MM.1S (cell line): ENCODE results near the gene REG1A.

Experiments used
- DNase-seq: peaks from one replicate; pipeline ENCODE4 v3.0.0-alpha.2; 2015
- H2AFZ ChIP-seq: fragments of 300-600 bp; sonication (generic); 2 replicates; pipeline ENCODE4 v1.6.0; 2016; ENCODE audit warnings: antibody characterized with exemption, low read length
- H3F3A ChIP-seq: fragments of 300-600 bp; sonication (generic); 2 replicates; pipeline ENCODE4 v1.6.1; 2016; ENCODE audit warnings: mild to moderate bottlenecking, antibody characterized with exemption, low read length, moderate library complexity, mixed read lengths; ENCODE audit not compliant: insufficient read depth
- H3K27ac ChIP-seq: fragments of 300-600 bp; sonication (generic); 2 replicates; pipeline ENCODE4 v1.5.1; 2016; ENCODE audit warnings: mild to moderate bottlenecking, low read length
- H3K27me3 ChIP-seq: fragments of 300-600 bp; sonication (generic); replicated peaks from 2 replicates; pipeline ENCODE4 v1.6.0; 2016; ENCODE audit warnings: low read length; ENCODE audit not compliant: insufficient read depth
- H3K36me3 ChIP-seq: fragments of 300-600 bp; sonication (generic); replicated peaks from 2 replicates; pipeline ENCODE4 v1.6.1; 2016; ENCODE audit warnings: mild to moderate bottlenecking, low read length, mixed read lengths; ENCODE audit not compliant: insufficient read depth
- H3K4me1 ChIP-seq: fragments of 300-600 bp; sonication (generic); 2 replicates; pipeline ENCODE4 v1.6.1; 2016; ENCODE audit warnings: low read length, mixed read lengths
- H3K4me2 ChIP-seq: fragments of 300-600 bp; sonication (generic); 2 replicates; pipeline ENCODE4 v1.6.0; 2016; ENCODE audit warnings: low read depth, low read length
- H3K4me3 ChIP-seq: fragments of 300-600 bp; sonication (generic); 2 replicates; pipeline ENCODE4 v1.5.1; 2016; ENCODE audit warnings: low read length, mixed read lengths
- H3K79me2 ChIP-seq: fragments of 300-600 bp; sonication (generic); 2 replicates; pipeline ENCODE4 v1.6.1; 2016; ENCODE audit warnings: mixed run types, low read length, mixed read lengths
- H3K9ac ChIP-seq: fragments of 300-600 bp; sonication (generic); 2 replicates; pipeline ENCODE4 v1.6.1; 2016; ENCODE audit warnings: low read length, mixed read lengths
- H3K9me2 ChIP-seq: fragments of 300-600 bp; sonication (generic); replicated peaks from 2 replicates; pipeline ENCODE4 v1.6.1; 2016; ENCODE audit warnings: mild to moderate bottlenecking, low read length, mixed read lengths; ENCODE audit not compliant: insufficient read depth
- H3K9me3 ChIP-seq: fragments of 300-600 bp; sonication (generic); replicated peaks from 2 replicates; pipeline ENCODE4 v1.6.1; 2016; ENCODE audit warnings: mild to moderate bottlenecking, low read length, mixed read lengths; ENCODE audit not compliant: insufficient read depth
- H4K20me1 ChIP-seq: fragments of 300-600 bp; sonication (generic); 2 replicates; pipeline ENCODE4 v1.6.1; 2016; ENCODE audit warnings: mild to moderate bottlenecking, low read length, moderate library complexity, mixed read lengths; ENCODE audit not compliant: insufficient read depth
- CTCF ChIP-seq: fragments of 300-600 bp; sonication (generic); IDR thresholded peaks from 2 replicates; pipeline ENCODE4 v1.5.1; 2016; ENCODE audit warnings: antibody characterized with exemption, low read length, mixed read lengths
- EZH2 ChIP-seq: fragments of 300-600 bp; sonication (generic); optimal IDR thresholded peaks from 2 replicates; pipeline ENCODE3; 2017; ENCODE audit warnings: low read depth, mild to moderate bottlenecking, antibody characterized with exemption, low read length, mixed read lengths
- EZH2phosphoT487 ChIP-seq: fragments of 300-600 bp; sonication (generic); IDR thresholded peaks from 2 replicates; pipeline ENCODE4 v1.6.1; 2018; ENCODE audit warnings: antibody characterized with exemption, low read length

The REG1A gene

GRCh38 chr2:79159030-79159429 is 38.7 kb downstream of the REG1A start:
- no peaks in the 10 kb centered on the region for H3K9me3 ChIP-seq
- H3K4me1 ChIP-seq, result no peaks in the 10 kb centered on the region
- H3K9ac ChIP-seq, result no peak overlapping the region
- no peaks in the 10 kb centered on the region for H3K79me2 ChIP-seq
- H4K20me1 ChIP-seq, result no peaks in the 10 kb centered on the region
- no peaks in the 10 kb centered on the region for H3K27me3 ChIP-seq
- no peak overlapping the region for H2AFZ ChIP-seq
- DNase-seq, result no peak
- H3K4me3 ChIP-seq, result no peak overlapping the region
- no peaks in the 10 kb centered on the region for H3F3A ChIP-seq
- no peaks in the 10 kb centered on the region for H3K9me2 ChIP-seq
- H3K4me2 ChIP-seq, result no peak overlapping the region
- no peak overlapping the region for H3K27ac ChIP-seq
- H3K36me3 ChIP-seq, result no peaks in the 10 kb centered on the region
- no peak for TF ChIP-seq CTCF
- TF ChIP-seq EZH2phosphoT487, result no peak
- TF ChIP-seq EZH2, result no peak

GRCh38 chr2:79159653-79160052 is 39.4 kb downstream of the REG1A start, which contains the start of gene REG3A:
Gene REG3A, minus strand, starts transcription at chr2:79159753. Its CDS starts 348 bp downstream, at chr2:79159405.
- Histone ChIP-seq H3F3A (no peaks in the 10 kb centered on the region), H3K9me2 (no peaks in the 10 kb centered on the region), H3K79me2 (no peaks in the 10 kb centered on the region), H3K9me3 (no peaks in the 10 kb centered on the region), H3K27ac (no peak within 1 kb of the TSS), H2AFZ (no peak within 1 kb of the TSS), H3K9ac (no peak within 1 kb of the TSS), H3K4me3 (no peak within 1 kb of the TSS), H3K4me1 (no peaks in the 10 kb centered on the region), H3K27me3 (no peaks in the 10 kb centered on the region), H3K36me3 (no peaks in the 10 kb centered on the region), H3K4me2 (no peak within 1 kb of the TSS), H4K20me1 (no peaks in the 10 kb centered on the region)
- no peak for DNase-seq
- TF ChIP-seq CTCF, result no peak
- no peak for TF ChIP-seq EZH2phosphoT487
- no peak for TF ChIP-seq EZH2

GRCh38 chr2:79162132-79162531 is 41.8 kb downstream of the REG1A start:
- Histone ChIP-seq H3K36me3 (no peaks in the 10 kb centered on the region), H3K4me3 (no peak overlapping the region), H2AFZ (no peak overlapping the region), H4K20me1 (no peaks in the 10 kb centered on the region), H3K27me3 (no peaks in the 10 kb centered on the region), H3K9ac (no peak overlapping the region), H3K79me2 (no peaks in the 10 kb centered on the region), H3K9me3 (no peaks in the 10 kb centered on the region), H3F3A (no peaks in the 10 kb centered on the region), H3K27ac (no peak overlapping the region), H3K4me1 (no peaks in the 10 kb centered on the region), H3K9me2 (no peaks in the 10 kb centered on the region), H3K4me2 (no peak overlapping the region)
- no peak for DNase-seq
- TF ChIP-seq EZH2 (no peak), CTCF (no peak), EZH2phosphoT487 (no peak)
